GM12878 (cell line): Measurements from ENCODE around the gene SETD9. TPM values are rescaled to one million over a fixed set of nuclear protein-coding genes. Genes with fewer than 3 reads are reported as not detected.
A peak's percentile ranks its signal among the peaks of the same experiment; 100 is the strongest.

Experiments
- ATAC-seq: fragments of 200-7000 bp; cut with Tn5 transposase; 3 replicates; pipeline ENCODE4 v1.9.1; 2020; ENCODE audit warnings: mild to moderate bottlenecking, moderate library complexity
- Bru-seq: library from RNA; stranded (reverse); fragments of 400-500 nt; gene quantifications from one replicate; lab custom pipeline; 2021; lab: Mats Ljungman, UMichigan
- BruChase-seq, 2 experiments: library from RNA; stranded (reverse); fragments of 400-500 nt; gene quantifications; one replicate each; lab custom pipeline; 2021; lab: Mats Ljungman, UMichigan
- BruUV-seq: library from RNA; stranded (reverse); fragments of 400-500 nt; replicated peaks from 2 replicates; lab custom pipeline; 2021; lab: Mats Ljungman, UMichigan
- CTCF ChIA-PET: fragments of 300-600 bp; sonication (Branson Sonifier 250); formaldehyde crosslinking; extraction: SDS; loops from one replicate; lab custom pipeline; 2021; ENCODE audit warnings: inconsistent platforms; lab: Yijun Ruan, JAX
- POLR2A ChIA-PET: fragments of 350-600 bp; formaldehyde crosslinking; extraction: SDS; loops from one replicate; lab custom pipeline; 2021; ENCODE audit warnings: inconsistent platforms; lab: Charles Lee
- RAD21 ChIA-PET: fragments of 300-600 bp; sonication (Branson Sonifier 250); formaldehyde crosslinking; loops from one replicate; lab custom pipeline; 2023; ENCODE audit warnings: antibody characterized with exemption; ENCODE audit not compliant: unreplicated experiment; lab: Charles Lee
- SMC1A ChIA-PET: fragments of 300-600 bp; sonication (Branson Sonifier 250); formaldehyde crosslinking; loops from one replicate; lab custom pipeline; 2023; ENCODE audit not compliant: unreplicated experiment, uncharacterized antibody; lab: Charles Lee
- DNase-seq: peaks from one replicate; pipeline ENCODE4 v3.0.0-alpha.2; 2011; ENCODE audit warnings: low read depth, low spot score
- FAIRE-seq: peaks from 3 replicates; lab custom pipeline; 2011; peaks lifted over from hg19 to GRCh38; lab: Jason Lieb, UNC
- H2AFZ ChIP-seq: 2 replicates; pipeline ENCODE4 v1.6.0; 2011; ENCODE audit warnings: low read depth, low read length, control low read depth; ENCODE audit not compliant: control insufficient read depth
- H3K27ac ChIP-seq: 2 replicates; pipeline ENCODE4 v1.5.1; 2011; ENCODE audit warnings: control low read depth; ENCODE audit not compliant: control insufficient read depth, insufficient read depth
- H3K27me3 ChIP-seq, 2 experiments: replicated peaks in 1 of 2; 2 replicates each; pipeline versions ENCODE4 v1.6.0 to v1.6.1; 2011; ENCODE audit warnings: low read length in 1 of 2; ENCODE audit not compliant: control insufficient read depth in 2 of 2, insufficient read depth in 2 of 2
- H3K36me3 ChIP-seq, 2 experiments: 2 replicates each; pipeline ENCODE4 v1.5.1; 2011; ENCODE audit warnings: low read length in 1 of 2; ENCODE audit not compliant: control insufficient read depth in 2 of 2, insufficient read depth in 2 of 2
- H3K4me1 ChIP-seq: 2 replicates; pipeline ENCODE4 v1.6.1; 2011; ENCODE audit warnings: mild to moderate bottlenecking, low read length, moderate library complexity, mixed read lengths; ENCODE audit not compliant: control insufficient read depth, insufficient read depth
- H3K4me2 ChIP-seq: 2 replicates; pipeline ENCODE4 v1.6.0; 2011; ENCODE audit warnings: control low read depth; ENCODE audit not compliant: control insufficient read depth, insufficient read depth
- H3K4me3 ChIP-seq: fragments of 200-600 bp; sonication (generic); 2 replicates; pipeline ENCODE4 v1.5.1; 2016
- H3K79me2 ChIP-seq: 2 replicates; pipeline ENCODE4 v1.6.0; 2011; ENCODE audit warnings: low read length; ENCODE audit not compliant: control insufficient read depth, insufficient read depth
- H3K9ac ChIP-seq: 2 replicates; pipeline ENCODE4 v1.8.0; 2011; ENCODE audit warnings: low read length, control low read depth, mixed read lengths; ENCODE audit not compliant: control insufficient read depth, insufficient read depth
- H3K9me3 ChIP-seq: replicated peaks from 3 replicates; pipeline ENCODE4 v1.5.1; 2011; ENCODE audit warnings: mild to moderate bottlenecking, low read length; ENCODE audit not compliant: control insufficient read depth, insufficient read depth
- H4K20me1 ChIP-seq: 2 replicates; pipeline ENCODE4 v1.6.0; 2011; ENCODE audit not compliant: control insufficient read depth, insufficient read depth
- ATF3 ChIP-seq: IDR thresholded peaks from 2 replicates; pipeline ENCODE4 v1.6.1; 2011; ENCODE audit warnings: low read depth, mild to moderate bottlenecking, low read length, moderate library complexity, borderline replicate concordance; ENCODE audit errors: extremely low read depth
- ETV6 ChIP-seq, 2 experiments: fragments of 450-650 bp in 1 of 2; IDR thresholded peaks in 1 of 2; conservative IDR thresholded peaks in 1 of 2; 2 replicates each; pipeline ENCODE4 v1.6.1; 2014; ENCODE audit warnings: antibody characterized with exemption in 1 of 2, borderline replicate concordance in 1 of 2, low read depth in 1 of 2, mild to moderate bottlenecking in 1 of 2, moderate library complexity in 1 of 2
- MYB ChIP-seq: fragments of 150-350 bp; IDR thresholded peaks from 2 replicates; pipeline ENCODE4 v1.6.1; 2014; ENCODE audit warnings: mild to moderate bottlenecking, low read depth, low read length, borderline replicate concordance
- SMAD1 ChIP-seq: fragments of 450-650 bp; IDR thresholded peaks from 2 replicates; pipeline ENCODE4 v1.6.1; 2018; ENCODE audit warnings: mild to moderate bottlenecking, low read depth; ENCODE audit not compliant: partially characterized antibody
- STAT1 ChIP-seq: fragments of 450-650 bp; conservative IDR thresholded peaks from 2 replicates; pipeline ENCODE4 v1.6.1; 2014; ENCODE audit warnings: antibody characterized with exemption, mild to moderate bottlenecking
- whole genome bisulfite sequencing: methylation state at CpG from one replicate; pipeline ENCODE4 v1.1.6; 2016; ENCODE audit warnings: low lambda C conversion rate; ENCODE audit not compliant: insufficient replicate concordance, insufficient coverage; ENCODE audit errors: missing lambda C conversion rate; 5-methylcytosine and 5-hydroxymethylcytosine counted together
- in situ Hi-C: fragments of 300-500 bp; cut with MboI; formaldehyde crosslinking; loops from 9 replicates; pipeline ENCODE4 v1.14.3; 2018; ENCODE audit warnings: mixed read lengths
- intact Hi-C: fragments of 100-400 bp; cut with micrococcal nuclease; formaldehyde crosslinking; loops from one replicate; pipeline ENCODE4 v1.14.2; 2022; ENCODE audit not compliant: unreplicated experiment
- long read RNA-seq, 2 experiments: library from polyadenylated mRNA; unstranded; transcript quantifications; one replicate each; pipeline ENCODE4 v2.0.0, GENCODE V29; 2019 to 2020
- polyA minus RNA-seq, 3 experiments: library from RNA; depleted of rRNA, polyadenylated mRNA; stranded (reverse); fragments of >200 nt; gene quantifications; 2 replicates each; pipeline ENCODE4 v1.2.3, GENCODE V29; 2011
- polyA plus RNA-seq, 11 experiments: library from polyadenylated mRNA; depleted of rRNA in 4 of 11; unstranded in 6 of 11; stranded (reverse) in 5 of 11; fragments of >200 nt; fragmentation: Nextera tagmentation in 4 of 11; fragmentation: Illumina TruSeq in 1 of 11; extraction: Ambion mirVana in 4 of 11; extraction: Trizol in 1 of 11; gene quantifications; 1 replicate in 1 of 11; 2 replicates in 10 of 11; pipeline versions ENCODE4 v1.2.1 to v1.2.3, GENCODE V29; 2011 to 2016; ENCODE audit warnings: inconsistent platforms in 2 of 11, missing spikeins in 2 of 11, low read depth in 1 of 11
- total RNA-seq, 4 experiments: library from RNA; depleted of rRNA in 3 of 4; stranded (reverse); fragments of >200 nt in 3 of 4; fragmentation: Illumina TruSeq in 1 of 4; extraction: Trizol in 1 of 4; gene quantifications; 2 replicates each; pipeline versions ENCODE4 v1.2.1 to v1.2.3, GENCODE V29; 2013 to 2021
- TF ChIP-seq, protein P1 (sequence below): fragments of 450-650 bp; IDR thresholded peaks from 2 replicates; pipeline ENCODE4 v1.6.1; 2018; ENCODE audit warnings: borderline replicate concordance, mild to moderate bottlenecking; ENCODE audit not compliant: partially characterized antibody
- TF ChIP-seq, protein P2 (sequence below): fragments of 450-650 bp; IDR thresholded peaks from 2 replicates; pipeline ENCODE4 v1.6.1; 2016; ENCODE audit warnings: mild to moderate bottlenecking

The SETD9 gene, protein sequence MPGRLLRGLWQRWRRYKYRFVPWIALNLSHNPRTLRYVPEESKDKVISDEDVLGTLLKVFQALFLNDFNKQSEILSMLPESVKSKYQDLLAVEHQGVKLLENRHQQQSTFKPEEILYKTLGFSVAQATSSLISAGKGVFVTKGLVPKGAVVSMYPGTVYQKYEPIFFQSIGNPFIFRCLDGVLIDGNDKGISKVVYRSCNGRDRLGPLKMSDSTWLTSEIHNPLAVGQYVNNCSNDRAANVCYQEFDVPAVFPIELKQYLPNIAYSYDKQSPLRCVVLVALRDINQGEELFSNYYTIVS
- 7.6 and 11.6 TPM in 2 replicates for total RNA-seq (2013; cell fraction: nucleolus; rRNA removed)
- total RNA-seq (2014; rRNA removed) (9.0 and 10.4 TPM in 2 replicates), total RNA-seq (2014; rRNA removed; fragmentation: Illumina TruSeq; extraction: Trizol) (10.5 and 12.3 TPM in 2 replicates), total RNA-seq (2021) (8.0 and 8.7 TPM in 2 replicates), polyA plus RNA-seq (2011; rRNA removed) (13.0 and 17.0 TPM in 2 replicates), polyA plus RNA-seq (2014; fragmentation: Illumina TruSeq; extraction: Trizol) (10.1 and 12.9 TPM in 2 replicates), polyA plus RNA-seq (2014; fragmentation: Nextera tagmentation; extraction: Ambion mirVana) (10 to 100 TPM; 12.9 to 17.1 TPM), polyA plus RNA-seq (2014; rRNA removed) (7.4 and 9.1 TPM in 2 replicates), polyA plus RNA-seq (2016; fragmentation: Nextera tagmentation; extraction: Ambion mirVana) (10 to 100 TPM; 14.9 to 17.8 TPM), polyA minus RNA-seq (2011; rRNA and poly(A)+ RNA removed) (3.6 and 12.7 TPM in 2 replicates), Bru-seq, nascent RNA (percentile 56 among the genes with signal in this experiment), BruChase-seq, experiment 1, labeled RNA remaining after a 6-hour chase (percentile 48 among the genes with signal in this experiment), BruChase-seq, experiment 2, labeled RNA remaining after a 2-hour chase (percentile 51 among the genes with signal in this experiment)
- polyA plus RNA-seq (2011; ENCODE audit: low read depth) = 6.3 TPM
- polyA plus RNA-seq (2011; cell fraction: cytosol; rRNA removed) = 5.1 and 5.2 TPM in 2 replicates
- polyA plus RNA-seq (2011; cell fraction: nucleus; rRNA removed) = 3.0 and 4.5 TPM in 2 replicates
- 4.9 and 5.1 TPM in 2 replicates for polyA plus RNA-seq (2012)
- polyA minus RNA-seq (2011; cell fraction: cytosol; rRNA and poly(A)+ RNA removed) = 4.1 and 5.6 TPM in 2 replicates
- polyA minus RNA-seq (2011; cell fraction: nucleus; rRNA and poly(A)+ RNA removed) = 3.9 and 4.1 TPM in 2 replicates
- long read RNA-seq, experiment 1, partial matches to known transcripts = 0 of 12 reads
- long read RNA-seq, experiment 1, other reads (novel, unspliced or antisense) = 4 of 12 reads
- long read RNA-seq, experiment 2, transcript SETD9-201 (6 exons, 1,619 nt) = major isoform, 13 of 55 reads
- long read RNA-seq, experiment 2, transcript SETD9-202 (5 exons, 1,009 nt) = minor isoform, 7 of 55 reads
- long read RNA-seq, experiment 2, transcript SETD9-204 (5 exons, 786 nt) = minor isoform, 5 of 55 reads
- long read RNA-seq, experiment 2, partial matches to known transcripts = 3 of 55 reads
- long read RNA-seq, experiment 2, other reads (novel, unspliced or antisense) = 23 of 55 reads

- Histone ChIP-seq H3K4me1 (peaks cover 7% of the 10 kb centered on the region), H3K9ac (peak within 1 kb of the TSS; percentile 81), H3K9me3 (no peaks in the 10 kb centered on the region; the same call in 2 of the 3 replicates), H2AFZ (peak within 1 kb of the TSS; percentile 98), H4K20me1 (no peaks in the 10 kb centered on the region), H3K4me2 (peak within 1 kb of the TSS; percentile 99), H3K79me2 (peaks cover 2% of the 10 kb centered on the region; the same call in 1 of the 2 replicates), H3K27ac (peak within 1 kb of the TSS; percentile 91), H3K4me3 (peak within 1 kb of the TSS; percentile 79), H3K27me3 (no peaks in the 10 kb centered on the region), H3K36me3 (no peaks in the 10 kb centered on the region)
- FAIRE-seq (peak; percentile 47), ATAC-seq (peak; percentile 90), DNase-seq (peak; percentile 86)
- BruUV-seq = no TSS peak
- in situ Hi-C loops = loop anchor here (25.0 kb wide), 1 partner anchor 1553 kb away; the partner anchor contains the start of gene PLK2
- intact Hi-C loops = loop anchor here (2.0 to 10.0 kb wide), 4 partner anchors 43 to 1555 kb away; partner anchors contain the start of genes MIER3 and PLK2
- 1% methylated on average over 53 of the region's 84 CpGs for WGBS
- ChIA-PET RAD21 (interaction anchor here (0.6 to 2.6 kb wide), 13 partner anchors 10 to 1811 kb away, joined by 3 to 15 read pairs (median 5); partner anchors contain the start of gene GPBP1), CTCF (interaction anchor here (0.6 to 3.3 kb wide), 14 partner anchors 9 to 1603 kb away, joined by 3 to 17 read pairs (median 4); no protein-coding TSS in a partner anchor), POLR2A (interaction anchor here (0.6 to 1.5 kb wide), 8 partner anchors 10 to 318 kb away, joined by 3 to 8 read pairs (median 4); partner anchors contain the start of gene GPBP1), SMC1A (interaction anchor here (0.7 to 3.0 kb wide), 11 partner anchors 9 to 645 kb away, joined by 3 to 15 read pairs (median 6); no protein-coding TSS in a partner anchor)
- TF ChIP-seq MYB = no peak
- TF ChIP-seq SMAD1 = no peak
- no peak for TF ChIP-seq ATF3
- TF ChIP-seq, protein P1, sequence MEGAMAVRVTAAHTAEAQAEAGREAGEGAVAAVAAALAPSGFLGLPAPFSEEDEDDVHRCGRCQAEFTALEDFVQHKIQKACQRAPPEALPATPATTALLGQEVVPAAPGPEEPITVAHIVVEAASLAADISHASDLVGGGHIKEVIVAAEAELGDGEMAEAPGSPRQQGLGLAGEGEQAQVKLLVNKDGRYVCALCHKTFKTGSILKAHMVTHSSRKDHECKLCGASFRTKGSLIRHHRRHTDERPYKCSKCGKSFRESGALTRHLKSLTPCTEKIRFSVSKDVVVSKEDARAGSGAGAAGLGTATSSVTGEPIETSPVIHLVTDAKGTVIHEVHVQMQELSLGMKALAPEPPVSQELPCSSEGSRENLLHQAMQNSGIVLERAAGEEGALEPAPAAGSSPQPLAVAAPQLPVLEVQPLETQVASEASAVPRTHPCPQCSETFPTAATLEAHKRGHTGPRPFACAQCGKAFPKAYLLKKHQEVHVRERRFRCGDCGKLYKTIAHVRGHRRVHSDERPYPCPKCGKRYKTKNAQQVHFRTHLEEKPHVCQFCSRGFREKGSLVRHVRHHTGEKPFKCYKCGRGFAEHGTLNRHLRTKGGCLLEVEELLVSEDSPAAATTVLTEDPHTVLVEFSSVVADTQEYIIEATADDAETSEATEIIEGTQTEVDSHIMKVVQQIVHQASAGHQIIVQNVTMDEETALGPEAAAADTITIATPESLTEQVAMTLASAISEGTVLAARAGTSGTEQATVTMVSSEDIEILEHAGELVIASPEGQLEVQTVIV = no peak
- TF ChIP-seq, protein P2, sequence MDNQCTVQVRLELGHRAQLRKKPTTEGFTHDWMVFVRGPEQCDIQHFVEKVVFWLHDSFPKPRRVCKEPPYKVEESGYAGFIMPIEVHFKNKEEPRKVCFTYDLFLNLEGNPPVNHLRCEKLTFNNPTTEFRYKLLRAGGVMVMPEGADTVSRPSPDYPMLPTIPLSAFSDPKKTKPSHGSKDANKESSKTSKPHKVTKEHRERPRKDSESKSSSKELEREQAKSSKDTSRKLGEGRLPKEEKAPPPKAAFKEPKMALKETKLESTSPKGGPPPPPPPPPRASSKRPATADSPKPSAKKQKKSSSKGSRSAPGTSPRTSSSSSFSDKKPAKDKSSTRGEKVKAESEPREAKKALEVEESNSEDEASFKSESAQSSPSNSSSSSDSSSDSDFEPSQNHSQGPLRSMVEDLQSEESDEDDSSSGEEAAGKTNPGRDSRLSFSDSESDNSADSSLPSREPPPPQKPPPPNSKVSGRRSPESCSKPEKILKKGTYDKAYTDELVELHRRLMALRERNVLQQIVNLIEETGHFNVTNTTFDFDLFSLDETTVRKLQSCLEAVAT = 0 out of 2 replicates have a peak, but pooled peaks have one; percentile 51
- TF ChIP-seq ETV6 (conservative IDR thresholded peaks at IDR 0.05 in 1 of 2, IDR thresholded peaks at IDR 0.05 in 1 of 2; ENCODE audit: borderline replicate concordance in 1 of 2, low read depth in 1 of 2) = peak in 1 of 2 experiments; percentile 32; a peak in 1 of 4 replicates
- TF ChIP-seq STAT1 = peak; percentile 71; the same call in 1 of the 2 replicates
These were observed at the start of gene SETD9 for GRCh38 chr5:56909294-56910209. Gene SETD9, plus strand, starts transcription at chr5:56909596. Its CDS starts 50 bp downstream, at chr5:56909646.
